ENCODE results near the gene RETREG2. TPM values are rescaled to one million over a fixed set of nuclear protein-coding genes. Genes with fewer than 3 reads are reported as not detected.

Gene RETREG2
- total and polyA plus RNA-seq, 11 donors: 13.4 to 56.0 (median 38.2) TPM

- ATAC-seq (peak in 2 of 4 donors; percentile 11 to 12), DNase-seq (peak; percentile 56 to 80 (median 63))
- intact Hi-C loops (cut with DNase I): loop anchor here in 8 of 10 donors (1.0 to 10.0 kb wide), 10 partner anchors 18 to 894 kb away; partner anchors contain the start of genes ABCB6 (in 3 of the 8), DNAJB2 (in 3 of the 8), DNPEP (in 3 of the 8) and ZFAND2B (in 2 of the 8)
- no peak for TF ChIP-seq POLR2A (IDR thresholded peaks at IDR 0.05)
- TF ChIP-seq CTCF (IDR thresholded peaks at IDR 0.05): peak in 2 of 12 donors; percentile 1 to 2
- 2 to 9% (median 5%) methylated on average over 20 to 45 of the region's 45 CpGs for WGBS, 4 donors
- no peaks in the 10 kb centered on the region for H3K27me3 ChIP-seq
- peak overlapping the region; percentile 58 to 99 (median 92) for H3K4me3 ChIP-seq
- H3K27ac ChIP-seq: peak overlapping the region; percentile 96 to 100 (median 98)
- no peaks in the 10 kb centered on the region for H3K9me3 ChIP-seq
- H3K4me1 ChIP-seq: peaks cover 5 to 58% (median 27%) of the 10 kb centered on the region in 12 donors
- H3K36me3 ChIP-seq: peaks cover 0 to 63% (median 59%) of the 10 kb centered on the region in 9 donors
These were observed 501 bp downstream of the RETREG2 start for GRCh38 chr2:219178377-219179175.

- ATAC-seq (no peak), DNase-seq (no peak)
- TF ChIP-seq POLR2A (IDR thresholded peaks at IDR 0.05) (no peak), CTCF (IDR thresholded peaks at IDR 0.05) (no peak)
- Histone ChIP-seq H3K36me3 (peaks cover 0 to 63% (median 59%) of the 10 kb centered on the region in 9 donors), H3K27me3 (no peaks in the 10 kb centered on the region), H3K27ac (no peak overlapping the region), H3K4me1 (peaks cover 5 to 50% (median 25%) of the 10 kb centered on the region in 12 donors), H3K4me3 (peak overlapping the region in 5 of 12 donors; percentile 86 to 99 (median 99)), H3K9me3 (no peaks in the 10 kb centered on the region)
- WGBS, 4 donors: 87 to 99% (median 96%) methylated on average over 5 to 9 of the region's 9 CpGs
- intact Hi-C loops (cut with DNase I): loop anchor here in 8 of 10 donors (2.0 to 10.0 kb wide), 9 partner anchors 25 to 895 kb away; partner anchors contain the start of genes ABCB6 (in 3 of the 8), DNAJB2 (in 3 of the 8), DNPEP (in 3 of the 8) and ANKZF1 (in 1 of the 8)
These were observed 1.8 kb downstream of the RETREG2 start for GRCh38 chr2:219179601-219180465.

GRCh38 chr2:219180961-219181360 lies 2.9 kb downstream of the RETREG2 start:
- no peaks in the 10 kb centered on the region for H3K27me3 ChIP-seq
- no peaks in the 10 kb centered on the region for H3K9me3 ChIP-seq
- DNase-seq (no peak), ATAC-seq (no peak)
- H3K27ac ChIP-seq: no peak overlapping the region
- WGBS, 4 donors: 78 to 92% (median 87%) methylated on average over 5 of the region's 5 CpGs
- no peak for TF ChIP-seq POLR2A (IDR thresholded peaks at IDR 0.05)
- no peak for TF ChIP-seq CTCF (IDR thresholded peaks at IDR 0.05)
- no peak overlapping the region for H3K4me3 ChIP-seq
- H3K4me1 ChIP-seq: peaks cover 5 to 39% (median 16%) of the 10 kb centered on the region in 12 donors
- intact Hi-C loops (cut with DNase I): loop anchor here in 1 of 10 donors (2.0 kb wide), 1 partner anchor 24 kb away; no protein-coding TSS in a partner anchor
- H3K36me3 ChIP-seq: peaks cover 0 to 65% (median 56%) of the 10 kb centered on the region in 9 donors

Measured in heart left ventricle (tissue), 16 donors.